ENCODE data around the gene PAQR7.

The PAQR7 gene

GRCh38 chr1:25912076-25912831 is 36.7 kb upstream of the PAQR7 start:
- Histone ChIP-seq H3K4me1 (ENCODE audit: insufficient read depth, low read length, severe bottlenecking) (peaks cover 16% of the 10 kb centered on the region), H3F3A (ENCODE audit: insufficient read depth, low read length) (no peaks in the 10 kb centered on the region), H3K4me2 (ENCODE audit: low read length) (no peak overlapping the region), H4K20me1 (ENCODE audit: insufficient read depth, low read length) (no peaks in the 10 kb centered on the region), H3K79me2 (ENCODE audit: insufficient read depth, low read length) (no peaks in the 10 kb centered on the region), H3K36me3 (ENCODE audit: insufficient read depth, low read length) (no peaks in the 10 kb centered on the region), H3K27me3 (ENCODE audit: insufficient read depth, low read length) (no peaks in the 10 kb centered on the region), H3K4me3 (ENCODE audit: low read depth, low read length, poor library complexity, severe bottlenecking) (no peak overlapping the region), H3K9me3 (ENCODE audit: low read length) (no peaks in the 10 kb centered on the region), H3K9me2 (ENCODE audit: low read depth, low read length) (no peaks in the 10 kb centered on the region), H3K9ac (ENCODE audit: low read length) (no peak overlapping the region), H3K27ac (ENCODE audit: low read depth, low read length, poor library complexity, severe bottlenecking) (no peak overlapping the region), H2AFZ (ENCODE audit: low read length) (no peak overlapping the region)
- TF ChIP-seq CTCF (IDR thresholded peaks at IDR 0.05; ENCODE audit: low read length) (no peak), EZH2 (IDR thresholded peaks at IDR 0.05; ENCODE audit: borderline replicate concordance, low read length) (no peak)

GRCh38 chr1:25911162-25911561 is 35.7 kb upstream of the PAQR7 start:
- Histone ChIP-seq H3K4me1 (ENCODE audit: insufficient read depth, low read length, severe bottlenecking) (peaks cover 24% of the 10 kb centered on the region), H2AFZ (ENCODE audit: low read length) (no peak overlapping the region), H3K27me3 (ENCODE audit: insufficient read depth, low read length) (no peaks in the 10 kb centered on the region), H3K36me3 (ENCODE audit: insufficient read depth, low read length) (no peaks in the 10 kb centered on the region), H4K20me1 (ENCODE audit: insufficient read depth, low read length) (no peaks in the 10 kb centered on the region), H3K9ac (ENCODE audit: low read length) (no peak overlapping the region), H3K27ac (ENCODE audit: low read depth, low read length, poor library complexity, severe bottlenecking) (no peak overlapping the region), H3K4me2 (ENCODE audit: low read length) (no peak overlapping the region), H3K9me3 (ENCODE audit: low read length) (no peaks in the 10 kb centered on the region), H3K9me2 (ENCODE audit: low read depth, low read length) (no peaks in the 10 kb centered on the region), H3F3A (ENCODE audit: insufficient read depth, low read length) (no peaks in the 10 kb centered on the region), H3K4me3 (ENCODE audit: low read depth, low read length, poor library complexity, severe bottlenecking) (no peak overlapping the region), H3K79me2 (ENCODE audit: insufficient read depth, low read length) (no peaks in the 10 kb centered on the region)
- no peak for TF ChIP-seq CTCF (IDR thresholded peaks at IDR 0.05; ENCODE audit: low read length)
- no peak for TF ChIP-seq EZH2 (IDR thresholded peaks at IDR 0.05; ENCODE audit: borderline replicate concordance, low read length)

GRCh38 chr1:25909040-25909439 is 33.5 kb upstream of the PAQR7 start:
- peak overlapping the region; percentile 80; the same call in 1 of the 2 replicates for H2AFZ ChIP-seq (ENCODE audit: low read length)
- H4K20me1 ChIP-seq (ENCODE audit: insufficient read depth, low read length), result no peaks in the 10 kb centered on the region
- H3K4me3 ChIP-seq (ENCODE audit: low read depth, low read length, poor library complexity, severe bottlenecking), result no peak overlapping the region
- no peaks in the 10 kb centered on the region for H3K9me3 ChIP-seq (ENCODE audit: low read length)
- H3F3A ChIP-seq (ENCODE audit: insufficient read depth, low read length), result no peaks in the 10 kb centered on the region
- peaks cover 22% of the 10 kb centered on the region for H3K4me1 ChIP-seq (ENCODE audit: insufficient read depth, low read length, severe bottlenecking)
- H3K9me2 ChIP-seq (ENCODE audit: low read depth, low read length), result no peaks in the 10 kb centered on the region
- H3K4me2 ChIP-seq (ENCODE audit: low read length), result no peak overlapping the region
- H3K27ac ChIP-seq (ENCODE audit: low read depth, low read length, poor library complexity, severe bottlenecking), result no peak overlapping the region
- no peaks in the 10 kb centered on the region for H3K27me3 ChIP-seq (ENCODE audit: insufficient read depth, low read length)
- no peak overlapping the region for H3K9ac ChIP-seq (ENCODE audit: low read length)
- H3K36me3 ChIP-seq (ENCODE audit: insufficient read depth, low read length), result peaks cover 12% of the 10 kb centered on the region
- H3K79me2 ChIP-seq (ENCODE audit: insufficient read depth, low read length), result peaks cover 13% of the 10 kb centered on the region
- no peak for TF ChIP-seq EZH2 (IDR thresholded peaks at IDR 0.05; ENCODE audit: borderline replicate concordance, low read length)
- TF ChIP-seq CTCF (IDR thresholded peaks at IDR 0.05; ENCODE audit: low read length), result no peak

Data from OCI-LY1 (cell line).